GM12874 (cell line): ENCODE measurements around the gene CD38.
A peak's percentile ranks its signal among the peaks of the same experiment; 100 is the strongest.

Experiments used
- CTCF ChIP-seq: IDR thresholded peaks from 2 replicates; pipeline ENCODE4 v1.5.1; 2011; ENCODE audit warnings: low read depth, mild to moderate bottlenecking, control low read depth, low read length, moderate library complexity; ENCODE audit not compliant: insufficient read depth

CD38 gene

GRCh38 chr4:15868826-15869413, 90.8 kb downstream of the CD38 start:
- no peak for TF ChIP-seq CTCF

DNA sequence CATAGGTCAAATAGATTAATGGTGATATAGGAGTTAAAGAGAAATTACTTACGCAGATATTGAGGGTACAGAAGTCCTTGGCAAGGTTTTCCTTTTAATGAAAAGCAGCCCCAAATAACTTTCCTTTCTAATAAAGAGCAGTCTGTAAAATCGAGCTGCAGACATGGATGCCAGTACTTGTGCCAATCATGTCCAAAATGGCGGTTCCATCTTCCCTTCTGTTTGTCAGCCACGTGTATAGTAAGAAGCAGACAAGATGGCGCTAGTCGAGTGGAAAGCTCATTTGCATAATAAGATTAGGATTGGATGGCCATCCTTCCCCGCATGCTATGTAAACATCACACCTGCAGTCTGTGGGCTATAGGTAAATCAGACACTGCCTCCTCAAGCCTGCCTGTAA, 92.0 kb downstream of the CD38 start:
- no peak for TF ChIP-seq CTCF

- no peak for TF ChIP-seq CTCF
Measured at GRCh38 chr4:15870921-15871664, 93.0 kb downstream of the CD38 start.

DNA sequence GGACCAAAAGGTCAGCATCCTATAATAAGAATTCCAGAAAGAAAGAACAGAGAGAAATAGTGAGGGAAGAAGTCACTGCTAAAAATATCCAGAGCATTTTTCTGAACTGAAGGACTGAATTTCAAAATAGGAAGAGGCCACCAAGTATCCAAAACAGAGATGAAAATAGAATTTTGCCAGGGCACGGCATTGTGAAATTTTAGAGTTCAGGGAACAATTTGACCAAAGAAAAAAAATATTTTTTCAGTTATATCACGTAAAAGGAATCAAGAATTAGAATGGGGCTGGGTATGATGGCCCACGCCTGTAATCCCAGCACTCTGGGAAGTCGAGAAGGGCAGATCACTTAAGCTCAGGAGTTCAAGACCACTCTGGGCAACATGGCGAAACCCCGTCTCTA, 95.0 kb downstream of the CD38 start:
- TF ChIP-seq CTCF = no peak

- TF ChIP-seq CTCF = no peak
Measured at GRCh38 chr4:15874671-15875070, 96.5 kb downstream of the CD38 start.

DNA sequence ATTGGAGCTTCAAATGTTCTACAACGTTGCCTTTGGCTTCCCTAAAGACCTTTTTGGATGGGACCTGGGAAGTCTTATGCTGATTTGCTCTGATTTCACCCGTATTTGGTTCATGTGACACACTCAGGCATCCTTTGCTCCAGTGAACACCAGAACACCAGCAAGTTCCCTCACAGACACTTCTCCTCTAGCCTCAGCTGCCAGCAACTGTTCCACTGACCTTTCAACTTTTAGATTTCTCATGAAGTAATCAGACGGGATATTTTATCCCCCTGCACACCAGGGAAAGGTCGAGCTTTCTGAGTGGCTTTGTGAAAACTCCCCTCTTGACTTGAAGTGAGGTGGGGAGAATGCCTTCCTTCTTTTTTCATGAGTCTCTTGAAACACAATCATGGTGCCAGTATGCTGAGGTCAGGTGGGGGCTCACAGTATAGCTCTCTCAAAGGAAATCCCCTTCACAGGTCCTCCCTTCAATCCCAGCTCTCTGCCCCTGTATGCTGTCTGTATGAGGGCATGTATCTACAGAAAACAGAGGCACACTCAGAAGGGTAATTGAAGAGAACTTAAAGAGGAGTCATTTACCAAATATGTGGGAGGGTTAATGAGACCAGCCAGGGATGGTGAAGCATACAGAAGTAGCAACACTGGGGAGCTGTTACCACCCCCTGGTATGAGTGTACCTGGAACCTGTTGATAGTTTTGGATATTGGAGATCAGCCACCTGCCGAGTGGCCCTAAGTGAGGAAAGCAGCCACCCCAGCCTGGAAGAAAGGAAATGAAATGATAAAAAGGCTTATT, 97.7 kb downstream of the CD38 start:
- TF ChIP-seq CTCF = no peak

- 0 out of 2 replicates have a peak, but pooled peaks have one; percentile 4 for TF ChIP-seq CTCF
Measured at GRCh38 chr4:15878011-15878410, 99.9 kb downstream of the CD38 start.
